ENCODE data around the gene LCE1E. TPM values are rescaled to one million over a fixed set of nuclear protein-coding genes. Genes with fewer than 3 reads are reported as not detected.

LCE1E gene
- total RNA-seq, 2 donors from 2014 or later: not detected

Other genes with a start within 250 kb of the LCE1E start
- not detected for gene LCE3E, start 219.5 kb upstream of the LCE1E start, total RNA-seq
- not detected for gene LCE3D, start 205.7 kb upstream of the LCE1E start, total RNA-seq
- gene LCE3C, start 186.0 kb upstream of the LCE1E start, total RNA-seq: not detected
- not detected for gene LCE3B, start 172.4 kb upstream of the LCE1E start, total RNA-seq
- gene LCE3A, start 163.2 kb upstream of the LCE1E start, total RNA-seq: not detected
- gene LCE2D, start 122.9 kb upstream of the LCE1E start, total RNA-seq: not detected
- 1 to 10 TPM in 1 of 2 donors, not detected in 1; 1.8 TPM for gene LCE2C, start 111.0 kb upstream of the LCE1E start, total RNA-seq
- 1 to 10 TPM in 1 of 2 donors, not detected in 1; 3.2 TPM for gene LCE2B, start 100.1 kb upstream of the LCE1E start, total RNA-seq
- gene LCE2A, start 87.9 kb upstream of the LCE1E start, total RNA-seq: not detected
- gene LCE4A, start 78.1 kb upstream of the LCE1E start, total RNA-seq: not detected
- under 1 TPM in 1 of 2 donors, not detected in 1; 0.57 TPM for gene KPRP, start 28.2 kb upstream of the LCE1E start, total RNA-seq
- gene LCE1F, start 11.1 kb upstream of the LCE1E start, total RNA-seq: not detected
- gene LCE1D, start 10.5 kb downstream of the LCE1E start, total RNA-seq: not detected
- 1 to 10 TPM in 1 of 2 donors, not detected in 1; 8.6 TPM for gene LCE1C, start 20.4 kb downstream of the LCE1E start, total RNA-seq
- under 1 TPM in 1 of 2 donors, not detected in 1; 0.51 TPM for gene LCE1B, start 25.7 kb downstream of the LCE1E start, total RNA-seq
- 1 to 10 TPM in 1 of 2 donors, not detected in 1; 3.4 TPM for gene LCE1A, start 41.2 kb downstream of the LCE1E start, total RNA-seq
- gene LCE6A, start 56.6 kb downstream of the LCE1E start, total RNA-seq: not detected
- gene LCE7A, start 73.7 kb downstream of the LCE1E start, total RNA-seq: not detected
- 10 to 100 TPM in 1 of 2 donors, not detected in 1; 36.5 TPM for gene SMCP, start 92.1 kb downstream of the LCE1E start, total RNA-seq
- under 1 TPM; 0.46 to 0.57 TPM for gene IVL, start 122.3 kb downstream of the LCE1E start, total RNA-seq
- gene SPRR5, start 160.9 kb downstream of the LCE1E start, total RNA-seq: not detected
- not detected for gene SPRR4, start 184.4 kb downstream of the LCE1E start, total RNA-seq
- gene SPRR1A, start 197.8 kb downstream of the LCE1E start, total RNA-seq: not detected
- not detected for gene SPRR3, start 215.5 kb downstream of the LCE1E start, total RNA-seq
- gene SPRR1B, start 244.9 kb downstream of the LCE1E start, total RNA-seq: not detected

Data from prostate gland (tissue), 2 donors.